Muscle layer of colon (tissue), 2 donors: ENCODE results near the gene NCEH1.

ENCODE experiments used
- H3K27ac ChIP-seq: one replicate; pipeline ENCODE4 v1.7.0; 2013; ENCODE audit warnings: low read depth, mild to moderate bottlenecking, low read length, moderate library complexity
- H3K27me3 ChIP-seq, 2 donors: one replicate each; pipeline ENCODE4 v1.7.0; 2013; ENCODE audit warnings: low read length in 2 of 2, mild to moderate bottlenecking in 2 of 2; ENCODE audit not compliant: insufficient read depth in 2 of 2, control insufficient read depth in 1 of 2
- H3K36me3 ChIP-seq: one replicate; pipeline ENCODE4 v1.7.0; 2013; ENCODE audit warnings: mild to moderate bottlenecking, low read length; ENCODE audit not compliant: insufficient read depth
- H3K4me1 ChIP-seq: one replicate; pipeline ENCODE4 v1.7.0; 2013; ENCODE audit warnings: mild to moderate bottlenecking, low read length; ENCODE audit not compliant: insufficient read depth
- H3K4me3 ChIP-seq, 2 donors: one replicate each; pipeline ENCODE4 v1.7.0; 2013; ENCODE audit warnings: low read length in 2 of 2, low read depth in 1 of 2, mild to moderate bottlenecking in 1 of 2, moderate library complexity in 1 of 2
- H3K9ac ChIP-seq: one replicate; pipeline ENCODE4 v1.7.0; 2013; ENCODE audit warnings: low read length
- H3K9me3 ChIP-seq: one replicate; pipeline ENCODE4 v1.7.0; 2013; ENCODE audit warnings: mild to moderate bottlenecking, low read length
- donor health status: abdominal sarcoma.
- donor health status: Adenocarcinoma of cecum.

The NCEH1 gene

GRCh38 chr3:172651936-172652625 lies 58.8 kb downstream of the NCEH1 start:
- no peaks in the 10 kb centered on the region for H3K4me1 ChIP-seq
- H3K36me3 ChIP-seq: no peaks in the 10 kb centered on the region
- H3K9me3 ChIP-seq: no peaks in the 10 kb centered on the region
- no peak overlapping the region for H3K4me3 ChIP-seq
- no peak overlapping the region for H3K27ac ChIP-seq
- no peak overlapping the region for H3K9ac ChIP-seq
- no peaks in the 10 kb centered on the region for H3K27me3 ChIP-seq

- H3K9me3 ChIP-seq: no peaks in the 10 kb centered on the region
- no peaks in the 10 kb centered on the region for H3K36me3 ChIP-seq
- H3K27me3 ChIP-seq: no peaks in the 10 kb centered on the region
- H3K4me1 ChIP-seq: peaks cover 4% of the 10 kb centered on the region
- H3K4me3 ChIP-seq: no peak overlapping the region
- H3K27ac ChIP-seq: no peak overlapping the region
- H3K9ac ChIP-seq: no peak overlapping the region
Measured at GRCh38 chr3:172649987-172650386, 60.9 kb downstream of the NCEH1 start.

GRCh38 chr3:172648747-172649146 lies 62.1 kb downstream of the NCEH1 start:
- no peak overlapping the region for H3K27ac ChIP-seq
- H3K4me3 ChIP-seq: no peak overlapping the region
- H3K9ac ChIP-seq: no peak overlapping the region
- peaks cover 4% of the 10 kb centered on the region for H3K4me1 ChIP-seq
- H3K9me3 ChIP-seq: no peaks in the 10 kb centered on the region
- H3K36me3 ChIP-seq: no peaks in the 10 kb centered on the region
- H3K27me3 ChIP-seq: no peaks in the 10 kb centered on the region

- no peaks in the 10 kb centered on the region for H3K27me3 ChIP-seq
- no peak overlapping the region for H3K4me3 ChIP-seq
- no peak overlapping the region for H3K9ac ChIP-seq
- H3K9me3 ChIP-seq: no peaks in the 10 kb centered on the region
- no peaks in the 10 kb centered on the region for H3K36me3 ChIP-seq
- H3K27ac ChIP-seq: no peak overlapping the region
- peaks cover 4% of the 10 kb centered on the region for H3K4me1 ChIP-seq
Measured at GRCh38 chr3:172647823-172648222, 63.0 kb downstream of the NCEH1 start.

- H3K4me3 ChIP-seq: no peak overlapping the region
- H3K9ac ChIP-seq: no peak overlapping the region
- H3K27me3 ChIP-seq: no peaks in the 10 kb centered on the region
- H3K4me1 ChIP-seq: peaks cover 4% of the 10 kb centered on the region
- H3K27ac ChIP-seq: no peak overlapping the region
- H3K9me3 ChIP-seq: no peaks in the 10 kb centered on the region
- H3K36me3 ChIP-seq: no peaks in the 10 kb centered on the region
Measured at GRCh38 chr3:172647080-172647479, 63.8 kb downstream of the NCEH1 start.

- H3K9ac ChIP-seq: no peak overlapping the region
- no peak overlapping the region for H3K27ac ChIP-seq
- no peaks in the 10 kb centered on the region for H3K36me3 ChIP-seq
- no peaks in the 10 kb centered on the region for H3K9me3 ChIP-seq
- H3K4me3 ChIP-seq: no peak overlapping the region
- no peaks in the 10 kb centered on the region for H3K27me3 ChIP-seq
- H3K4me1 ChIP-seq: peaks cover 4% of the 10 kb centered on the region
Measured at GRCh38 chr3:172646439-172647015, 64.3 kb downstream of the NCEH1 start.

- H3K4me1 ChIP-seq: peaks cover 4% of the 10 kb centered on the region
- no peak overlapping the region for H3K27ac ChIP-seq
- H3K9ac ChIP-seq: no peak overlapping the region
- H3K9me3 ChIP-seq: no peaks in the 10 kb centered on the region
- no peaks in the 10 kb centered on the region for H3K36me3 ChIP-seq
- no peaks in the 10 kb centered on the region for H3K27me3 ChIP-seq
- no peak overlapping the region for H3K4me3 ChIP-seq
Measured at GRCh38 chr3:172644258-172644657, 66.6 kb downstream of the NCEH1 start.

GRCh38 chr3:172643506-172644179 lies 67.2 kb downstream of the NCEH1 start:
- H3K27ac ChIP-seq: no peak overlapping the region

GRCh38 chr3:172641291-172641690 lies 69.6 kb downstream of the NCEH1 start:
- Histone ChIP-seq H3K27ac (no peak overlapping the region), H3K36me3 (no peaks in the 10 kb centered on the region), H3K9ac (no peak overlapping the region), H3K9me3 (no peaks in the 10 kb centered on the region), H3K27me3 (no peaks in the 10 kb centered on the region), H3K4me3 (no peak overlapping the region), H3K4me1 (no peaks in the 10 kb centered on the region)

More at GRCh38 chr3:172643506-172644179, 67.2 kb downstream of the NCEH1 start:
- H3K9me3 ChIP-seq: no peaks in the 10 kb centered on the region
- H3K9ac ChIP-seq: no peak overlapping the region
- no peaks in the 10 kb centered on the region for H3K36me3 ChIP-seq
- H3K4me1 ChIP-seq: peaks cover 4% of the 10 kb centered on the region
- no peaks in the 10 kb centered on the region for H3K27me3 ChIP-seq
- H3K4me3 ChIP-seq: no peak overlapping the region

- Histone ChIP-seq H3K27me3 (no peaks in the 10 kb centered on the region), H3K4me3 (no peak overlapping the region), H3K9me3 (no peaks in the 10 kb centered on the region)
Measured at GRCh38 chr3:172640751-172641150, 70.1 kb downstream of the NCEH1 start.

GRCh38 chr3:172635588-172635987 lies 75.3 kb downstream of the NCEH1 start:
- Histone ChIP-seq H3K9ac (no peak overlapping the region), H3K9me3 (no peaks in the 10 kb centered on the region), H3K27me3 (no peaks in the 10 kb centered on the region), H3K4me1 (peaks cover 13% of the 10 kb centered on the region), H3K36me3 (no peaks in the 10 kb centered on the region), H3K4me3 (no peak overlapping the region), H3K27ac (no peak overlapping the region)

More at GRCh38 chr3:172640751-172641150, 70.1 kb downstream of the NCEH1 start:
- H3K9ac ChIP-seq: no peak overlapping the region
- peaks cover under 1% of the 10 kb centered on the region for H3K4me1 ChIP-seq
- H3K36me3 ChIP-seq: no peaks in the 10 kb centered on the region
- H3K27ac ChIP-seq: no peak overlapping the region
